Dendritic cell treated with granulocyte-macrophage colony-stimulating factor and Interleukin-4, amounts not matched to agents 40 ng/mL and 50 ng/mL, for 4 days (primary cell): ENCODE data around the gene RCE1.

Experiments used
- H3K27ac Mint-ChIP-seq: one replicate; pipeline ENCODE4 v1.8.0; 2022; ENCODE audit warnings: mild to moderate bottlenecking, mixed read lengths
- H3K27me3 Mint-ChIP-seq: one replicate; pipeline ENCODE4 v1.8.0; 2022; ENCODE audit warnings: mild to moderate bottlenecking, mixed read lengths
- H3K36me3 Mint-ChIP-seq: one replicate; pipeline ENCODE4 v1.8.0; 2022; ENCODE audit warnings: low read depth, mixed read lengths
- H3K4me1 Mint-ChIP-seq: one replicate; pipeline ENCODE4 v1.8.0; 2022; ENCODE audit warnings: low read depth, mixed read lengths
- H3K4me3 Mint-ChIP-seq: one replicate; pipeline ENCODE4 v1.8.0; 2022; ENCODE audit warnings: mild to moderate bottlenecking, moderate library complexity, mixed read lengths
- H3K9me3 Mint-ChIP-seq: one replicate; pipeline ENCODE4 v1.8.0; 2022; ENCODE audit warnings: mixed read lengths
- intact Hi-C: fragments of 100-400 bp; cut with micrococcal nuclease; formaldehyde crosslinking; loops from one replicate; pipeline ENCODE4 v1.15.0; 2022

Gene RCE1

GRCh38 chr11:66850235-66850587 lies 7.0 kb downstream of the RCE1 start:
- peaks cover 57% of the 10 kb centered on the region for H3K36me3 Mint-ChIP-seq
- H3K4me3 Mint-ChIP-seq, result no peak overlapping the region
- no peaks in the 10 kb centered on the region for H3K9me3 Mint-ChIP-seq
- H3K27ac Mint-ChIP-seq, result no peak overlapping the region
- H3K4me1 Mint-ChIP-seq, result peaks cover 50% of the 10 kb centered on the region
- H3K27me3 Mint-ChIP-seq, result no peaks in the 10 kb centered on the region
- intact Hi-C loops, result no loop called here

GRCh38 chr11:66850588-66851238 lies 7.5 kb downstream of the RCE1 start:
- Mint-ChIP-seq H3K27me3 (no peaks in the 10 kb centered on the region), H3K36me3 (peaks cover 52% of the 10 kb centered on the region), H3K27ac (peak overlapping the region; percentile 83), H3K4me1 (peaks cover 49% of the 10 kb centered on the region), H3K4me3 (no peak overlapping the region), H3K9me3 (no peaks in the 10 kb centered on the region)
- intact Hi-C loops, result no loop called here

GRCh38 chr11:66851239-66851596 lies 8.0 kb downstream of the RCE1 start:
- Mint-ChIP-seq H3K36me3 (peaks cover 48% of the 10 kb centered on the region), H3K27me3 (no peaks in the 10 kb centered on the region), H3K4me3 (no peak overlapping the region), H3K4me1 (peaks cover 47% of the 10 kb centered on the region), H3K9me3 (no peaks in the 10 kb centered on the region), H3K27ac (peak overlapping the region; percentile 83)
- intact Hi-C loops, result no loop called here

GRCh38 chr11:66851698-66852465 lies 8.6 kb downstream of the RCE1 start:
- H3K4me1 Mint-ChIP-seq, result peaks cover 40% of the 10 kb centered on the region
- peak overlapping the region; percentile 83 for H3K27ac Mint-ChIP-seq
- H3K27me3 Mint-ChIP-seq, result no peaks in the 10 kb centered on the region
- peaks cover 46% of the 10 kb centered on the region for H3K36me3 Mint-ChIP-seq
- intact Hi-C loops, result no loop called here
- H3K9me3 Mint-ChIP-seq, result no peaks in the 10 kb centered on the region
- no peak overlapping the region for H3K4me3 Mint-ChIP-seq

- Mint-ChIP-seq H3K36me3 (peaks cover 45% of the 10 kb centered on the region), H3K4me1 (peaks cover 43% of the 10 kb centered on the region), H3K27me3 (no peaks in the 10 kb centered on the region), H3K9me3 (no peaks in the 10 kb centered on the region), H3K27ac (peak overlapping the region; percentile 83), H3K4me3 (no peak overlapping the region)
- intact Hi-C loops, result no loop called here
Observed at GRCh38 chr11:66852466-66853241, 9.4 kb downstream of the RCE1 start.

- Mint-ChIP-seq H3K4me1 (peaks cover 50% of the 10 kb centered on the region), H3K27me3 (no peaks in the 10 kb centered on the region), H3K4me3 (no peak overlapping the region), H3K36me3 (peaks cover 45% of the 10 kb centered on the region), H3K9me3 (no peaks in the 10 kb centered on the region), H3K27ac (peak overlapping the region; percentile 53)
- intact Hi-C loops, result no loop called here
Observed at GRCh38 chr11:66853242-66854229, 10.3 kb downstream of the RCE1 start.

GRCh38 chr11:66854231-66854661 lies 11.0 kb downstream of the RCE1 start:
- Mint-ChIP-seq H3K36me3 (peaks cover 46% of the 10 kb centered on the region), H3K4me1 (peaks cover 55% of the 10 kb centered on the region), H3K27me3 (no peaks in the 10 kb centered on the region), H3K9me3 (no peaks in the 10 kb centered on the region), H3K27ac (peak overlapping the region; percentile 53), H3K4me3 (no peak overlapping the region)
- intact Hi-C loops, result no loop called here

GRCh38 chr11:66854729-66855211 lies 11.5 kb downstream of the RCE1 start:
- no peaks in the 10 kb centered on the region for H3K9me3 Mint-ChIP-seq
- H3K36me3 Mint-ChIP-seq, result peaks cover 49% of the 10 kb centered on the region
- no peaks in the 10 kb centered on the region for H3K27me3 Mint-ChIP-seq
- intact Hi-C loops, result loop anchor here (5.0 kb wide), 1 partner anchor 103 kb away; the partner anchor contains the start of gene PC
- H3K4me3 Mint-ChIP-seq, result no peak overlapping the region
- H3K4me1 Mint-ChIP-seq, result peaks cover 57% of the 10 kb centered on the region
- H3K27ac Mint-ChIP-seq, result peak overlapping the region; percentile 98

GRCh38 chr11:66855574-66856495 lies 12.6 kb downstream of the RCE1 start:
- no peaks in the 10 kb centered on the region for H3K27me3 Mint-ChIP-seq
- H3K4me1 Mint-ChIP-seq, result peaks cover 53% of the 10 kb centered on the region
- H3K4me3 Mint-ChIP-seq, result peak overlapping the region; percentile 94
- peaks cover 49% of the 10 kb centered on the region for H3K36me3 Mint-ChIP-seq
- intact Hi-C loops, result loop anchor here (5.0 kb wide), 1 partner anchor 101 kb away; the partner anchor contains the start of gene PC
- H3K27ac Mint-ChIP-seq, result peak overlapping the region; percentile 98
- H3K9me3 Mint-ChIP-seq, result no peaks in the 10 kb centered on the region

GRCh38 chr11:66856496-66857233 lies 13.4 kb downstream of the RCE1 start, which contains the start of gene LRFN4:
Gene LRFN4 (plus strand): TSS chr11:66857064. CDS start chr11:66857745, 681 bp downstream.
- Mint-ChIP-seq H3K4me1 (peaks cover 45% of the 10 kb centered on the region), H3K9me3 (no peaks in the 10 kb centered on the region), H3K27ac (peak within 1 kb of the TSS; percentile 98), H3K4me3 (peak within 1 kb of the TSS; percentile 94), H3K27me3 (no peaks in the 10 kb centered on the region), H3K36me3 (peaks cover 56% of the 10 kb centered on the region)
- intact Hi-C loops, result loop anchor here (5.0 kb wide), 1 partner anchor 101 kb away; the partner anchor contains the start of gene PC

- H3K36me3 Mint-ChIP-seq, result peaks cover 58% of the 10 kb centered on the region
- H3K9me3 Mint-ChIP-seq, result no peaks in the 10 kb centered on the region
- intact Hi-C loops, result loop anchor here (5.0 kb wide), 1 partner anchor 100 kb away; the partner anchor contains the start of gene PC
- no peaks in the 10 kb centered on the region for H3K27me3 Mint-ChIP-seq
- H3K27ac Mint-ChIP-seq, result peak overlapping the region; percentile 77
- H3K4me3 Mint-ChIP-seq, result peak overlapping the region; percentile 87
- H3K4me1 Mint-ChIP-seq, result peaks cover 38% of the 10 kb centered on the region
Observed at GRCh38 chr11:66857234-66857926, 14.1 kb downstream of the RCE1 start.
